H1 (cell line): Measurements from ENCODE around the gene STEAP2. TPM values are rescaled to one million over a fixed set of nuclear protein-coding genes. Genes with fewer than 3 reads are reported as not detected.

Experiments used
- CTCF ChIA-PET: fragments of 300-600 bp; sonication (Branson Sonifier 250); formaldehyde crosslinking; loops from one replicate; lab custom pipeline; 2021; ENCODE audit not compliant: partially characterized antibody; lab: Charles Lee
- POLR2A ChIA-PET: fragments of 300-600 bp; sonication (Branson Sonifier 250); formaldehyde crosslinking; loops from one replicate; lab custom pipeline; 2021; ENCODE audit warnings: inconsistent platforms; ENCODE audit not compliant: partially characterized antibody; lab: Charles Lee
- DNase-seq, 2 experiments: peaks; one replicate each; pipeline versions ENCODE4 v3.0.0 to v3.0.0-alpha.2; 2010 to 2022; ENCODE audit warnings: low spot score in 2 of 2, low read depth in 1 of 2, mixed read lengths in 1 of 2
- FAIRE-seq: peaks from 2 replicates; lab custom pipeline; 2011; peaks lifted over from hg19 to GRCh38; lab: Jason Lieb, UNC
- H2AFZ ChIP-seq: 2 replicates; pipeline ENCODE4 v1.8.1; 2012; ENCODE audit warnings: low read length, inconsistent platforms
- H2AK5ac ChIP-seq: 2 replicates; pipeline ENCODE4 v1.6.1; 2013; ENCODE audit warnings: low read depth, low read length
- H2BK120ac ChIP-seq: replicated peaks from 2 replicates; pipeline ENCODE3; 2013; ENCODE audit warnings: low read depth, low read length, inconsistent platforms
- H2BK12ac ChIP-seq: 2 replicates; pipeline ENCODE4 v1.6.1; 2013; ENCODE audit warnings: low read depth, low read length
- H2BK15ac ChIP-seq: 2 replicates; pipeline ENCODE4 v1.6.1; 2013; ENCODE audit warnings: low read length
- H2BK20ac ChIP-seq: 2 replicates; pipeline ENCODE4 v1.6.1; 2013; ENCODE audit warnings: low read length
- H2BK5ac ChIP-seq: 2 replicates; pipeline ENCODE4 v1.6.1; 2013; ENCODE audit warnings: low read depth, low read length
- H3K14ac ChIP-seq: 2 replicates; pipeline ENCODE4 v1.6.1; 2013; ENCODE audit warnings: inconsistent platforms; ENCODE audit not compliant: insufficient read length
- H3K18ac ChIP-seq: 2 replicates; pipeline ENCODE4 v1.6.1; 2013; ENCODE audit warnings: low read length; ENCODE audit errors: extremely low read depth
- H3K23ac ChIP-seq: 2 replicates; pipeline ENCODE4 v1.6.1; 2013; ENCODE audit warnings: inconsistent platforms; ENCODE audit not compliant: insufficient read length
- H3K23me2 ChIP-seq: 2 replicates; pipeline ENCODE4 v1.6.1; 2013; ENCODE audit warnings: low read depth, low read length
- H3K27ac ChIP-seq: 2 replicates; pipeline ENCODE4 v1.6.1; 2011; ENCODE audit warnings: low read depth, low read length, inconsistent platforms
- H3K27me3 ChIP-seq, 4 experiments: replicated peaks in 1 of 4; 1 replicate in 1 of 4; 2 replicates in 3 of 4; pipeline versions ENCODE4 v1.6.1 to v1.8.1; 2011 to 2013; ENCODE audit warnings: low read length in 3 of 4, mild to moderate bottlenecking in 3 of 4, inconsistent platforms in 2 of 4, mixed read lengths in 2 of 4, moderate library complexity in 1 of 4; ENCODE audit not compliant: control insufficient read depth in 3 of 4, insufficient read depth in 3 of 4; ENCODE audit errors: extremely low read depth in 1 of 4
- H3K36me3 ChIP-seq, 4 experiments: 2 replicates each; pipeline versions ENCODE4 v1.6.1 to v1.8.1; 2011 to 2013; ENCODE audit warnings: mild to moderate bottlenecking in 4 of 4, low read length in 3 of 4, moderate library complexity in 2 of 4, control low read depth in 1 of 4, inconsistent platforms in 1 of 4; ENCODE audit not compliant: insufficient read depth in 4 of 4, control insufficient read depth in 2 of 4
- H3K4ac ChIP-seq: replicated peaks from 2 replicates; pipeline ENCODE3; 2013; ENCODE audit warnings: low read length, low read depth, mixed read lengths, inconsistent platforms; ENCODE audit not compliant: insufficient read length
- H3K4me1 ChIP-seq, 4 experiments: replicated peaks in 1 of 4; 1 replicate in 1 of 4; 2 replicates in 3 of 4; pipeline versions ENCODE4 v1.6.1 to v1.8.1; 2011 to 2013; ENCODE audit warnings: low read length in 3 of 4, inconsistent platforms in 2 of 4, mixed read lengths in 1 of 4; ENCODE audit not compliant: insufficient read depth in 4 of 4, control insufficient read depth in 3 of 4
- H3K4me2 ChIP-seq, 2 experiments: 2 replicates each; pipeline versions ENCODE4 v1.6.1 to v1.8.1; 2011 to 2013; ENCODE audit warnings: low read depth in 2 of 2, low read length in 2 of 2, control low read depth in 1 of 2, inconsistent platforms in 1 of 2, mild to moderate bottlenecking in 1 of 2; ENCODE audit not compliant: insufficient read depth in 1 of 2
- H3K4me3 ChIP-seq, 4 experiments: fragments of 200-600, 300-600 bp in 1 of 4; sonication (generic), shearing (Covaris generic), sonication (Bioruptor Twin) in 1 of 4; 2 replicates each; pipeline versions ENCODE4 v1.5.1 to v1.8.1; 2011 to 2016; ENCODE audit warnings: low read length in 4 of 4, low read depth in 3 of 4, control low read depth in 2 of 4, inconsistent platforms in 2 of 4, mild to moderate bottlenecking in 2 of 4, mixed read lengths in 1 of 4, moderate library complexity in 1 of 4; ENCODE audit not compliant: insufficient read depth in 2 of 4; ENCODE audit errors: extremely low read depth in 1 of 4
- H3K56ac ChIP-seq: replicated peaks from 2 replicates; pipeline ENCODE3; 2013; ENCODE audit warnings: low read depth, mild to moderate bottlenecking, mixed read lengths, low read length, inconsistent platforms; ENCODE audit not compliant: insufficient read length
- H3K79me1 ChIP-seq: 2 replicates; pipeline ENCODE4 v1.6.1; 2013; ENCODE audit warnings: low read depth, low read length, control low read depth
- H3K79me2 ChIP-seq, 2 experiments: 2 replicates each; pipeline versions ENCODE4 v1.6.1 to v1.8.1; 2012 to 2013; ENCODE audit warnings: low read length in 2 of 2, mild to moderate bottlenecking in 2 of 2, inconsistent platforms in 1 of 2; ENCODE audit not compliant: insufficient read depth in 2 of 2, control insufficient read depth in 1 of 2
- H3K9ac ChIP-seq, 4 experiments: replicated peaks in 1 of 4; 1 replicate in 1 of 4; 2 replicates in 3 of 4; pipeline versions ENCODE4 v1.6.1 to v1.8.1; 2011 to 2013; ENCODE audit warnings: low read depth in 3 of 4, low read length in 3 of 4, control low read depth in 2 of 4, mild to moderate bottlenecking in 2 of 4, moderate library complexity in 2 of 4, inconsistent platforms in 1 of 4; ENCODE audit errors: extremely low read depth in 1 of 4
- H3K9me3 ChIP-seq, 2 experiments: 2 replicates each; pipeline versions ENCODE4 v1.6.1 to v1.8.1; 2012 to 2013; ENCODE audit warnings: mild to moderate bottlenecking in 2 of 2, moderate library complexity in 2 of 2, control low read depth in 1 of 2, inconsistent platforms in 1 of 2, low read depth in 1 of 2, low read length in 1 of 2, mixed read lengths in 1 of 2; ENCODE audit not compliant: insufficient read depth in 2 of 2
- H4K20me1 ChIP-seq, 2 experiments: replicated peaks in 1 of 2; 2 replicates each; pipeline versions ENCODE3 to v1.8.1; 2011 to 2013; ENCODE audit warnings: inconsistent platforms in 2 of 2, low read length in 2 of 2, mild to moderate bottlenecking in 1 of 2; ENCODE audit not compliant: insufficient read depth in 2 of 2, control insufficient read depth in 1 of 2
- H4K5ac ChIP-seq: 2 replicates; pipeline ENCODE4 v1.6.1; 2013; ENCODE audit warnings: low read length, low read depth, mixed read lengths, inconsistent platforms; ENCODE audit not compliant: insufficient read length
- H4K8ac ChIP-seq: 2 replicates; pipeline ENCODE4 v1.8.0; 2013; ENCODE audit warnings: mild to moderate bottlenecking, moderate library complexity, low read length, inconsistent platforms; ENCODE audit not compliant: insufficient read depth; ENCODE audit errors: extremely low read depth
- H4K91ac ChIP-seq: replicated peaks from 2 replicates; pipeline ENCODE3; 2013; ENCODE audit warnings: low read length, mixed read lengths, inconsistent platforms; ENCODE audit not compliant: insufficient read length
- CTCF ChIP-seq, 3 experiments: IDR thresholded peaks; 1 replicate in 2 of 3; 2 replicates in 1 of 3; pipeline versions ENCODE4 v1.5.1 to v1.6.1; 2011; ENCODE audit warnings: low read length in 3 of 3, mild to moderate bottlenecking in 3 of 3, inconsistent platforms in 2 of 3, low read depth in 1 of 3, moderate library complexity in 1 of 3; ENCODE audit not compliant: insufficient read depth in 1 of 3; ENCODE audit errors: control extremely low read depth in 1 of 3
- HDAC2 ChIP-seq, 2 experiments: fragments of 300-600 bp in 1 of 2; sonication (generic) in 1 of 2; IDR thresholded peaks; 2 replicates each; pipeline ENCODE4 v1.6.1; 2011 to 2012; ENCODE audit warnings: low read depth in 2 of 2, low read length in 2 of 2, mild to moderate bottlenecking in 2 of 2, moderate library complexity in 2 of 2, borderline replicate concordance in 1 of 2, inconsistent platforms in 1 of 2
- RAD21 ChIP-seq, 2 experiments: IDR thresholded peaks in 1 of 2; conservative IDR thresholded peaks in 1 of 2; 2 replicates each; pipeline ENCODE4 v1.6.1; 2011; ENCODE audit warnings: low read depth in 2 of 2, low read length in 2 of 2, improper control_type of control experiment in 1 of 2, inconsistent platforms in 1 of 2, mild to moderate bottlenecking in 1 of 2, moderate library complexity in 1 of 2
- polyA plus RNA-seq, 7 experiments: library from polyadenylated mRNA; depleted of rRNA in 3 of 7; stranded (reverse) in 5 of 7; unstranded in 2 of 7; fragments of >200 nt in 5 of 7; fragments of 200-250 nt in 2 of 7; gene quantifications; 1 replicate in 5 of 7; 2 replicates in 1 of 7; 4 replicates in 1 of 7; pipeline versions ENCODE4 v1.2.1 to v1.2.3, GENCODE V29; 2011 to 2013; ENCODE audit warnings: missing spikeins in 2 of 7, mixed read lengths in 2 of 7
- total RNA-seq: library from RNA; stranded (reverse); fragmentation: NEBNext Ultra II Directional; extraction: Animal tissue kit (Norgen Biotek cat#: 25700); gene quantifications from 2 replicates; pipeline ENCODE4 v1.2.1, GENCODE V29; 2021

Gene STEAP2
- total and polyA plus RNA-seq, 2 of the 8 experiments (the other 6 are each of a cell fraction or from before 2014, with no cell fraction given): 13.4 to 18.4 TPM

- no peak overlapping the region for H4K5ac ChIP-seq
- H3K36me3 ChIP-seq: no peaks in the 10 kb centered on the region
- no peak overlapping the region for H2BK15ac ChIP-seq
- FAIRE-seq: no peak
- ChIA-PET POLR2A (no interaction called here), CTCF (interaction anchor here (1.4 to 2.0 kb wide), 3 partner anchors 14 to 109 kb away, joined by 4 to 7 read pairs (median 6); partner anchors contain the start of genes STEAP1 and STEAP2)
- no peak overlapping the region for H3K18ac ChIP-seq
- H3K27ac ChIP-seq: no peak overlapping the region
- no peaks in the 10 kb centered on the region for H3K79me2 ChIP-seq
- no peak overlapping the region for H3K23ac ChIP-seq
- H3K14ac ChIP-seq: no peak overlapping the region
- no peak overlapping the region for H3K4ac ChIP-seq
- H2BK20ac ChIP-seq: no peak overlapping the region
- no peak overlapping the region for H4K8ac ChIP-seq
- no peak overlapping the region for H3K56ac ChIP-seq
- H2BK12ac ChIP-seq: no peak overlapping the region
- H4K91ac ChIP-seq: no peak overlapping the region
- no peak overlapping the region for H3K9ac ChIP-seq
- H2AK5ac ChIP-seq: no peak overlapping the region
- no peaks in the 10 kb centered on the region for H3K27me3 ChIP-seq
- no peak overlapping the region for H2BK120ac ChIP-seq
- H3K9me3 ChIP-seq: no peaks in the 10 kb centered on the region
- no peak overlapping the region for H2BK5ac ChIP-seq
- no peak overlapping the region for H2AFZ ChIP-seq
- no peaks in the 10 kb centered on the region for H4K20me1 ChIP-seq
- no peaks in the 10 kb centered on the region for H3K23me2 ChIP-seq
- no peak overlapping the region for H3K4me3 ChIP-seq
- no peaks in the 10 kb centered on the region for H3K79me1 ChIP-seq
- H3K4me2 ChIP-seq: no peak overlapping the region
- no peaks in the 10 kb centered on the region for H3K4me1 ChIP-seq
- TF ChIP-seq CTCF (IDR thresholded peaks at IDR 0.05; ENCODE audit: control extremely low read depth in 1 of 3, insufficient read depth in 1 of 3, low read depth in 1 of 3, low read length in 3 of 3): peak in 2 of 3 experiments; percentile 23 to 25; a peak in 2 of 4 replicates
- no peak for TF ChIP-seq HDAC2 (IDR thresholded peaks at IDR 0.05; ENCODE audit: borderline replicate concordance in 1 of 2, low read depth in 2 of 2, low read length in 2 of 2)
- TF ChIP-seq RAD21 (IDR thresholded peaks at IDR 0.05 in 1 of 2, conservative IDR thresholded peaks at IDR 0.05 in 1 of 2; ENCODE audit: low read depth in 2 of 2, low read length in 2 of 2): peak in 1 of 2 experiments; percentile 75; a peak in 3 of 4 replicates
- TF ChIP-seq, all 59 proteins: peak for 2
- no peak for DNase-seq
These were observed 50.9 kb downstream of the STEAP2 start for GRCh38 chr7:90262438-90262837.
